A549 (cell line): ENCODE measurements around the gene KCNQ2. TPM values are rescaled to one million over a fixed set of nuclear protein-coding genes. Genes with fewer than 3 reads are reported as not detected.

Source experiments
- ATAC-seq, 2 experiments: fragments of 200-7000 bp in 1 of 2; fragments of >200 bp in 1 of 2; cut with Nextera tagmentation in 1 of 2; cut with Tn5 transposase in 1 of 2; 3 replicates each; pipeline versions ENCODE4 v1.8.0 to v1.9.1; 2018 to 2020; ENCODE audit warnings: mild to moderate bottlenecking in 1 of 2, moderate library complexity in 1 of 2
- CTCF ChIA-PET: fragments of 300-600 bp; sonication (Branson Sonifier 250); formaldehyde crosslinking; extraction: SDS; loops from one replicate; lab custom pipeline; 2021; ENCODE audit warnings: antibody characterized with exemption, inconsistent platforms; lab: Yijun Ruan, JAX
- POLR2A ChIA-PET: fragments of 350-600 bp; formaldehyde crosslinking; extraction: SDS; loops from one replicate; lab custom pipeline; 2021; ENCODE audit warnings: antibody characterized with exemption, inconsistent platforms; lab: Yijun Ruan, JAX
- DNase-seq, 2 experiments: peaks; one replicate each; pipeline versions ENCODE4 v3.0.0 to v3.0.0-alpha.2; 2011 to 2016; ENCODE audit warnings: low read depth in 1 of 2, low spot score in 1 of 2
- FAIRE-seq: peaks from 2 replicates; lab custom pipeline; 2011; peaks lifted over from hg19 to GRCh38; lab: Jason Lieb, UNC
- H3K27ac ChIP-seq, 2 experiments: fragments of >200 bp; sonication (Bioruptor Twin); formaldehyde crosslinking; 3 replicates each; pipeline ENCODE4 v1.5.1; 2016 to 2017
- H3K4me1 ChIP-seq: fragments of >200 bp; sonication (Bioruptor Twin); formaldehyde crosslinking; 3 replicates; pipeline ENCODE4 v1.6.1; 2016
- H3K4me2 ChIP-seq: fragments of >200 bp; sonication (Bioruptor Twin); formaldehyde crosslinking; 3 replicates; pipeline ENCODE4 v1.6.1; 2016
- H3K4me3 ChIP-seq: fragments of >200 bp; sonication (Bioruptor Twin); formaldehyde crosslinking; 3 replicates; pipeline ENCODE4 v1.5.1; 2016
- H3K9me3 ChIP-seq: fragments of >200 bp; sonication (Bioruptor Twin); formaldehyde crosslinking; 3 replicates; pipeline ENCODE4 v1.6.1; 2016
- ATOH8 ChIP-seq: fragments of 250-450 bp; sonication (Bioruptor Pico); IDR thresholded peaks from 2 replicates; pipeline ENCODE4 v1.5.0; 2020; ENCODE audit warnings: low read depth, mild to moderate bottlenecking, moderate library complexity
- BCL3 ChIP-seq: fragments of >200 bp; sonication (Bioruptor Twin); formaldehyde crosslinking; IDR thresholded peaks from 3 replicates; pipeline ENCODE4 v1.6.1; 2016
- CBX8 ChIP-seq: fragments of 200-600 bp; sonication (generic); IDR thresholded peaks from 2 replicates; pipeline ENCODE4 v1.6.1; 2016
- CEBPB ChIP-seq, 2 experiments: fragments of >200 bp in 1 of 2; sonication (Bioruptor Twin) in 1 of 2; formaldehyde crosslinking in 1 of 2; IDR thresholded peaks; 2 replicates each; pipeline ENCODE4 v1.6.1; 2012 to 2016
- CTCF ChIP-seq: fragments of >200 bp; sonication (Bioruptor Twin); formaldehyde crosslinking; IDR thresholded peaks from 3 replicates; pipeline ENCODE4 v1.5.1; 2016
- EHMT2 ChIP-seq: fragments of 200-600 bp; sonication (generic); IDR thresholded peaks from 2 replicates; pipeline ENCODE4 v1.6.1; 2016; ENCODE audit warnings: antibody characterized with exemption, low read depth, mild to moderate bottlenecking, moderate library complexity
- ESRRA ChIP-seq: fragments of 150-350 bp; IDR thresholded peaks from 2 replicates; pipeline ENCODE4 v1.6.1; 2014; ENCODE audit warnings: mild to moderate bottlenecking, low read length, borderline replicate concordance
- FOSB ChIP-seq: fragments of 250-450 bp; sonication (Bioruptor Pico); IDR thresholded peaks from 2 replicates; pipeline ENCODE4 v1.5.0; 2020; ENCODE audit warnings: mild to moderate bottlenecking, moderate library complexity
- GATA3 ChIP-seq: IDR thresholded peaks from 2 replicates; pipeline ENCODE4 v1.6.1; 2012; ENCODE audit warnings: borderline replicate concordance
- HEYL ChIP-seq: fragments of 250-450 bp; sonication (Bioruptor Pico); IDR thresholded peaks from 2 replicates; pipeline ENCODE4 v1.8.0; 2021; ENCODE audit warnings: mild to moderate bottlenecking, moderate library complexity
- HOXB5 ChIP-seq: fragments of 250-450 bp; sonication (Bioruptor Pico); IDR thresholded peaks from 2 replicates; pipeline ENCODE4 v1.5.0; 2020; ENCODE audit warnings: mild to moderate bottlenecking, moderate library complexity
- KDM5A ChIP-seq: fragments of 200-600 bp; sonication (generic); IDR thresholded peaks from 2 replicates; pipeline ENCODE4 v1.6.1; 2016; ENCODE audit warnings: antibody characterized with exemption, mild to moderate bottlenecking
- MAFK ChIP-seq: fragments of 450-650 bp; IDR thresholded peaks from 2 replicates; pipeline ENCODE4 v1.6.1; 2014; ENCODE audit not compliant: partially characterized antibody
- MAX ChIP-seq: IDR thresholded peaks from 2 replicates; pipeline ENCODE4 v1.6.1; 2012
- MYC ChIP-seq: IDR thresholded peaks from 2 replicates; pipeline ENCODE4 v1.6.1; 2012; ENCODE audit warnings: mild to moderate bottlenecking, inconsistent platforms, low read length, improper control_type of control experiment, borderline replicate concordance
- NPAS2 ChIP-seq: fragments of 250-450 bp; sonication (Bioruptor Pico); IDR thresholded peaks from 2 replicates; pipeline ENCODE4 v1.8.0; 2022; ENCODE audit warnings: mild to moderate bottlenecking, moderate library complexity, borderline replicate concordance
- NR3C1 ChIP-seq: fragments of >200 bp; sonication (Bioruptor Twin); formaldehyde crosslinking; IDR thresholded peaks from 3 replicates; pipeline ENCODE4 v1.6.1; 2017
- POLR2A ChIP-seq: IDR thresholded peaks from 2 replicates; pipeline ENCODE4 v1.6.1; 2012; ENCODE audit warnings: mild to moderate bottlenecking, low read length
- SMC3 ChIP-seq: fragments of >200 bp; sonication (Bioruptor Twin); formaldehyde crosslinking; IDR thresholded peaks from 3 replicates; pipeline ENCODE4 v1.6.1; 2018; ENCODE audit warnings: inconsistent platforms
- TFCP2L1 ChIP-seq: fragments of 250-450 bp; sonication (Bioruptor Pico); IDR thresholded peaks from 2 replicates; pipeline ENCODE4 v1.5.0; 2021; ENCODE audit warnings: mild to moderate bottlenecking
- ZNF302 ChIP-seq: fragments of 250-450 bp; sonication (Bioruptor Pico); IDR thresholded peaks from 2 replicates; pipeline ENCODE4 v1.9.0; 2021; ENCODE audit warnings: inconsistent platforms, mild to moderate bottlenecking, moderate library complexity
- WGBS: methylation state at CpG from one replicate; pipeline ENCODE4 v1.1.6; 2017; ENCODE audit errors: missing lambda C conversion rate; 5-methylcytosine and 5-hydroxymethylcytosine counted together
- polyA plus RNA-seq, 4 experiments: library from polyadenylated mRNA; depleted of rRNA in 3 of 4; stranded (reverse); fragments of >200 nt; fragmentation: RNase III in 1 of 4; extraction: RNeasy Plus Mini Kit Qiagen cat#74134 plus additional on column Dnase treatment in 1 of 4; gene quantifications; 2 replicates in 3 of 4; 3 replicates in 1 of 4; pipeline ENCODE4 v1.2.3, GENCODE V29; 2011 to 2017
- TF ChIP-seq, protein P1 (sequence below): fragments of 200-600 bp; sonication (generic); IDR thresholded peaks from 2 replicates; pipeline ENCODE4 v1.6.1; 2016; ENCODE audit warnings: antibody characterized with exemption, mild to moderate bottlenecking, moderate library complexity

The KCNQ2 gene
- polyA plus RNA-seq, 2 of the 4 experiments (the other 2 are of a cell fraction), result 0.14 to 0.36 TPM

DNA sequence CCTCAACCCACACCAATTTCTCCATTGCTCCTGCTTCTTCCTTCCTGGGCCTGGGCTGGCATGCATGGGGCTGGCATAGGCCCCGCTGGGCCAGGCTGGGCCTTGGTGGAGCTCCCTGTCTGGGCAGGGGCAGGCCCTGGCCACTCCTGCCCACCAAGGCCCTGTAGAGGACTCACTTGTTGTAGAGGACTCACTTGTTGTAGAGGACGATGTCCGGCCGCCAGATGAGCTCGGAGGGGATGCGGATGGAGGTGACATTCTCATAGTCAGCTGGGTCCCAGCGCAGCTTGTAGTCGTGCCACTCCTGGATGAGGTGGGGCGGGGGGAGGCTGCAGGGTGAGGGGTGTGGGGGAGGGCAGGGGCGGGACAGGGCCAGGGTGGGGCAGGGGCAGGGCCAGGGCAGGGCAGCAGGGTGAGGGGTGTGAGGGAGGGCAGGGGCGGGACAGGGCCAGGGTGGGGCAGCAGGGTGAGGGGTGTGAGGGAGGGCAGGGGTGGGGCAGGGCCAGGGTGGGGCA is 116.6 kb downstream of the KCNQ2 start:
- ChIA-PET POLR2A (no interaction called here), CTCF (interaction anchor here (1.4 kb wide), 1 partner anchor 9 kb away, joined by 3 read pairs; no protein-coding TSS in a partner anchor)
- Histone ChIP-seq H3K4me1 (0 out of 3 replicates have a peak, but pooled peaks cover 3% of the 10 kb centered on the region), H3K9me3 (no peaks in the 10 kb centered on the region), H3K4me3 (no peak overlapping the region), H3K4me2 (no peak overlapping the region), H3K27ac (no peak overlapping the region)
- ATAC-seq (no peak), DNase-seq (no peak), FAIRE-seq (no peak)
- TF ChIP-seq TFCP2L1 (CRISPR knock-in tag) (no peak), KDM5A (no peak), CTCF (no peak), MAX (no peak), SMC3 (no peak), FOSB (no peak), GATA3 (no peak), ATOH8 (CRISPR knock-in tag) (no peak), POLR2A (no peak), NPAS2 (CRISPR knock-in tag) (no peak), BCL3 (no peak), EHMT2 (no peak)
- TF ChIP-seq, protein P1, sequence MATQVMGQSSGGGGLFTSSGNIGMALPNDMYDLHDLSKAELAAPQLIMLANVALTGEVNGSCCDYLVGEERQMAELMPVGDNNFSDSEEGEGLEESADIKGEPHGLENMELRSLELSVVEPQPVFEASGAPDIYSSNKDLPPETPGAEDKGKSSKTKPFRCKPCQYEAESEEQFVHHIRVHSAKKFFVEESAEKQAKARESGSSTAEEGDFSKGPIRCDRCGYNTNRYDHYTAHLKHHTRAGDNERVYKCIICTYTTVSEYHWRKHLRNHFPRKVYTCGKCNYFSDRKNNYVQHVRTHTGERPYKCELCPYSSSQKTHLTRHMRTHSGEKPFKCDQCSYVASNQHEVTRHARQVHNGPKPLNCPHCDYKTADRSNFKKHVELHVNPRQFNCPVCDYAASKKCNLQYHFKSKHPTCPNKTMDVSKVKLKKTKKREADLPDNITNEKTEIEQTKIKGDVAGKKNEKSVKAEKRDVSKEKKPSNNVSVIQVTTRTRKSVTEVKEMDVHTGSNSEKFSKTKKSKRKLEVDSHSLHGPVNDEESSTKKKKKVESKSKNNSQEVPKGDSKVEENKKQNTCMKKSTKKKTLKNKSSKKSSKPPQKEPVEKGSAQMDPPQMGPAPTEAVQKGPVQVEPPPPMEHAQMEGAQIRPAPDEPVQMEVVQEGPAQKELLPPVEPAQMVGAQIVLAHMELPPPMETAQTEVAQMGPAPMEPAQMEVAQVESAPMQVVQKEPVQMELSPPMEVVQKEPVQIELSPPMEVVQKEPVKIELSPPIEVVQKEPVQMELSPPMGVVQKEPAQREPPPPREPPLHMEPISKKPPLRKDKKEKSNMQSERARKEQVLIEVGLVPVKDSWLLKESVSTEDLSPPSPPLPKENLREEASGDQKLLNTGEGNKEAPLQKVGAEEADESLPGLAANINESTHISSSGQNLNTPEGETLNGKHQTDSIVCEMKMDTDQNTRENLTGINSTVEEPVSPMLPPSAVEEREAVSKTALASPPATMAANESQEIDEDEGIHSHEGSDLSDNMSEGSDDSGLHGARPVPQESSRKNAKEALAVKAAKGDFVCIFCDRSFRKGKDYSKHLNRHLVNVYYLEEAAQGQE, result no peak
- 86% methylated on average over 1 of the region's 11 CpGs for WGBS

DNA sequence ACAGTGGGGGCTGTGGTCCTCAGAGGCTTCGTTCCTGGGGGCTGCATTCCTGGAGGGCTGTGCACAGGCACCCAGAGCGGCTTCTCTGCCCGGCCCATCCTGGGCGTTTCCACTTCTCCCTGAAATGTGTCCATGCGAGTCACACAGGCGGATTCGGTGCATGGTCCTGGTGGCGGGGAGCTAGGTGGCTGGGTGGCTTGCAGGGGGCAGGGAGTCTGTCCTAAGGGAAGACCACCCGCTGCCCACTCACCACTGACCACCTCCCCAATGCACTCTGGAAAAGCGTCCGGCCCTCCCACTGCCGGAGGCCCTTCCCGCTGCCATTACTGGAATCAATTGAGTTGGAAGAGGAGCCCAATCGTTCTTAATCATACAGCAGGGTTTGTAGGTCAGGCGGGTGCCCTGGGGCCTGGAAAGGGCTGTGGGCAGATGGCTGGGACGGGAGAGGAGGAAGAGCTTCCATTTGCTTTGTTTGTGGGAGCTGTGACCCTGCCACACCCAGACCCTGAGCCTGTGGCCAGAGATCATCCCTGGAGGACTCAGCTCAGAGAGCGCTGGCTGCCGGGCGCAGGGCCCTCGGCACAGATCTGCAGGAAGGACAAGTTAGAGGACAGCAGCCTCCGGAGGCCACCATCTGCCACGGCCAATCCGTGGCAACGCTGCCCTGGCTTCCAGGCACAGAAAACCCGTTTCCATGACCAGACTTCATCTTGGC is 117.7 kb downstream of the KCNQ2 start:
- H3K4me1 ChIP-seq, result no peaks in the 10 kb centered on the region
- POLR2A ChIA-PET, result no interaction called here
- no peak overlapping the region for H3K4me3 ChIP-seq
- no peak for DNase-seq
- TF ChIP-seq HEYL (CRISPR knock-in tag), result no peak
- no peak for TF ChIP-seq CEBPB (IDR thresholded peaks at IDR 0.05)
- TF ChIP-seq CBX8, result no peak
- TF ChIP-seq BCL3, result no peak
- no peak for TF ChIP-seq EHMT2
- TF ChIP-seq ESRRA, result no peak
- no peak for TF ChIP-seq MAFK
- no peak for TF ChIP-seq NR3C1
- no peak for TF ChIP-seq ZNF302 (CRISPR knock-in tag)
- TF ChIP-seq, protein P1, result no peak
- TF ChIP-seq KDM5A, result no peak
- TF ChIP-seq TFCP2L1 (CRISPR knock-in tag), result no peak
- no peak for TF ChIP-seq GATA3
- TF ChIP-seq MYC, result no peak
- no peak for TF ChIP-seq HOXB5 (CRISPR knock-in tag)
- H3K27ac ChIP-seq, result no peak overlapping the region
- no peak for FAIRE-seq
- WGBS, result 67% methylated on average over 21 of the region's 25 CpGs
- CTCF ChIA-PET, result interaction anchor here (0.6 to 1.4 kb wide), 2 partner anchors 8 to 249 kb away, joined by 3 read pairs; no protein-coding TSS in a partner anchor
- no peak for ATAC-seq
- no peaks in the 10 kb centered on the region for H3K9me3 ChIP-seq
- H3K4me2 ChIP-seq, result no peak overlapping the region
